HepG2 (cell line): ENCODE measurements around the gene MAPK8IP1. TPM values are rescaled to one million over a fixed set of nuclear protein-coding genes. Genes with fewer than 3 reads are reported as not detected.
A peak's percentile ranks its signal among the peaks of the same experiment; 100 is the strongest.

Experiments
- ASH2L ChIP-seq: fragments of 300-600, 200-600 bp; sonication (generic); IDR thresholded peaks from 2 replicates; pipeline ENCODE4 v1.7.0; 2017; ENCODE audit warnings: low read depth, mild to moderate bottlenecking, moderate library complexity, mixed read lengths, low read length; ENCODE audit not compliant: insufficient read length
- KLF12 ChIP-seq: sonication (generic); formaldehyde crosslinking; IDR thresholded peaks from 2 replicates; pipeline ENCODE4 v1.4.0; 2020; ENCODE audit warnings: missing genetic modification reagents, borderline replicate concordance
- KLF13 ChIP-seq: sonication (generic); formaldehyde crosslinking; IDR thresholded peaks from 2 replicates; pipeline ENCODE4 v1.4.0; 2020; ENCODE audit warnings: mild to moderate bottlenecking, missing genetic modification reagents
- NAIF1 ChIP-seq: sonication (generic); formaldehyde crosslinking; IDR thresholded peaks from 2 replicates; pipeline ENCODE4 v1.5.0; 2020; ENCODE audit warnings: mild to moderate bottlenecking, missing genetic modification reagents, borderline replicate concordance
- NCOA1 ChIP-seq: sonication (generic); formaldehyde crosslinking; IDR thresholded peaks from 2 replicates; pipeline ENCODE4 v1.9.0; 2021; ENCODE audit warnings: missing genetic modification reagents
- PHF21A ChIP-seq: sonication (generic); formaldehyde crosslinking; IDR thresholded peaks from 2 replicates; pipeline ENCODE4 v1.5.0; 2020; ENCODE audit warnings: mild to moderate bottlenecking, missing genetic modification reagents
- PHF5A ChIP-seq: IDR thresholded peaks from one replicate; pipeline ENCODE4 v1.6.1; 2018; ENCODE audit warnings: low read depth, missing genetic modification reagents; ENCODE audit not compliant: unreplicated experiment
- PHF8 ChIP-seq: sonication (generic); formaldehyde crosslinking; IDR thresholded peaks from 2 replicates; pipeline ENCODE4 v1.5.0; 2020; ENCODE audit warnings: missing genetic modification reagents
- RCOR2 ChIP-seq: IDR thresholded peaks from 2 replicates; pipeline ENCODE4 v1.6.1; 2016; ENCODE audit warnings: missing biosample characterization, missing genetic modification reagents
- RFX5 ChIP-seq: IDR thresholded peaks from 2 replicates; pipeline ENCODE4 v1.6.1; 2011; ENCODE audit warnings: low read depth, low read length, improper control_type of control experiment
- SOX6 ChIP-seq, 2 experiments: fragments of 450-650 bp in 1 of 2; sonication (generic) in 1 of 2; formaldehyde crosslinking in 1 of 2; IDR thresholded peaks; 2 replicates each; pipeline versions ENCODE4 v1.4.0 to v1.6.1; 2017 to 2020; ENCODE audit warnings: antibody characterized with exemption in 1 of 2, mild to moderate bottlenecking in 1 of 2, missing genetic modification reagents in 1 of 2
- YY1 ChIP-seq: IDR thresholded peaks from 2 replicates; pipeline ENCODE4 v1.6.1; 2011; ENCODE audit warnings: low read length, low read depth, moderate library complexity, mild to moderate bottlenecking; ENCODE audit not compliant: insufficient read depth, insufficient replicate concordance
- ZFX ChIP-seq: sonication (generic); formaldehyde crosslinking; IDR thresholded peaks from 2 replicates; pipeline ENCODE4 v1.4.0; 2020; ENCODE audit warnings: mild to moderate bottlenecking, low read depth, missing genetic modification reagents, moderate library complexity
- ZNF292 ChIP-seq: sonication (generic); formaldehyde crosslinking; IDR thresholded peaks from 2 replicates; pipeline ENCODE4 v1.8.1; 2022; ENCODE audit warnings: mild to moderate bottlenecking, low read depth, missing genetic modification reagents, borderline replicate concordance
- ZNF496 ChIP-seq: sonication (generic); formaldehyde crosslinking; IDR thresholded peaks from 2 replicates; pipeline ENCODE4 v1.8.1; 2023; ENCODE audit warnings: mild to moderate bottlenecking, moderate library complexity, missing genetic modification reagents; ENCODE audit not compliant: insufficient replicate concordance
- ZNF549 ChIP-seq: sonication (generic); formaldehyde crosslinking; IDR thresholded peaks from 2 replicates; pipeline ENCODE4 v1.5.0; 2020; ENCODE audit warnings: missing genetic modification reagents
- ZNF616 ChIP-seq: sonication (generic); formaldehyde crosslinking; IDR thresholded peaks from 2 replicates; pipeline ENCODE4 v1.5.0; 2020; ENCODE audit warnings: low read depth, mild to moderate bottlenecking, missing genetic modification reagents
- ZNF747 ChIP-seq: sonication (generic); formaldehyde crosslinking; IDR thresholded peaks from 2 replicates; pipeline ENCODE4 v1.8.1; 2023; ENCODE audit warnings: missing genetic modification reagents, mild to moderate bottlenecking, borderline replicate concordance
- polyA plus RNA-seq, 8 experiments: library from polyadenylated mRNA; depleted of rRNA in 3 of 8; stranded (reverse) in 7 of 8; unstranded in 1 of 8; fragments of >200 nt; fragmentation: Illumina TruSeq in 4 of 8; extraction: Trizol in 4 of 8; gene quantifications; 2 replicates each; pipeline versions ENCODE4 v1.2.1 to v1.2.3, GENCODE V29; 2011 to 2016; ENCODE audit warnings: low read depth in 4 of 8, missing spikeins in 1 of 8, mixed read lengths in 1 of 8; ENCODE audit not compliant: insufficient read depth in 1 of 8
- total RNA-seq, 5 experiments: library from RNA; depleted of rRNA; stranded (reverse); fragments of >200 nt; fragmentation: Illumina TruSeq; extraction: Trizol; gene quantifications; 2 replicates each; pipeline ENCODE4 v1.2.3, GENCODE V29; 2016; ENCODE audit warnings: low read depth in 1 of 5
- TF ChIP-seq, protein P1 (sequence below): sonication (generic); formaldehyde crosslinking; conservative IDR thresholded peaks from 2 replicates; pipeline ENCODE4 v1.8.0; 2022; ENCODE audit warnings: missing genetic modification reagents
- TF ChIP-seq, protein P2 (sequence below): IDR thresholded peaks from 2 replicates; pipeline ENCODE4 v1.6.1; 2016; ENCODE audit warnings: missing compliant biosample characterization, missing genetic modification reagents, borderline replicate concordance
- TF ChIP-seq, protein P3 (sequence below): IDR thresholded peaks from 2 replicates; pipeline ENCODE4 v1.6.1; 2016; ENCODE audit warnings: low read depth
- TF ChIP-seq, protein P4 (sequence below): sonication (generic); formaldehyde crosslinking; IDR thresholded peaks from 2 replicates; pipeline ENCODE4 v1.4.0; 2020; ENCODE audit warnings: missing genetic modification reagents, mild to moderate bottlenecking, borderline replicate concordance
- TF ChIP-seq, protein P5 (sequence below): sonication (generic); formaldehyde crosslinking; IDR thresholded peaks from 2 replicates; pipeline ENCODE4 v1.5.1; 2020; ENCODE audit warnings: missing genetic modification reagents, mild to moderate bottlenecking, borderline replicate concordance

Gene MAPK8IP1
- total and polyA plus RNA-seq, 2 of the 13 experiments (the other 11 are each of a cell fraction or from before 2014, with no cell fraction given) = 2.2 to 4.2 TPM

DNA sequence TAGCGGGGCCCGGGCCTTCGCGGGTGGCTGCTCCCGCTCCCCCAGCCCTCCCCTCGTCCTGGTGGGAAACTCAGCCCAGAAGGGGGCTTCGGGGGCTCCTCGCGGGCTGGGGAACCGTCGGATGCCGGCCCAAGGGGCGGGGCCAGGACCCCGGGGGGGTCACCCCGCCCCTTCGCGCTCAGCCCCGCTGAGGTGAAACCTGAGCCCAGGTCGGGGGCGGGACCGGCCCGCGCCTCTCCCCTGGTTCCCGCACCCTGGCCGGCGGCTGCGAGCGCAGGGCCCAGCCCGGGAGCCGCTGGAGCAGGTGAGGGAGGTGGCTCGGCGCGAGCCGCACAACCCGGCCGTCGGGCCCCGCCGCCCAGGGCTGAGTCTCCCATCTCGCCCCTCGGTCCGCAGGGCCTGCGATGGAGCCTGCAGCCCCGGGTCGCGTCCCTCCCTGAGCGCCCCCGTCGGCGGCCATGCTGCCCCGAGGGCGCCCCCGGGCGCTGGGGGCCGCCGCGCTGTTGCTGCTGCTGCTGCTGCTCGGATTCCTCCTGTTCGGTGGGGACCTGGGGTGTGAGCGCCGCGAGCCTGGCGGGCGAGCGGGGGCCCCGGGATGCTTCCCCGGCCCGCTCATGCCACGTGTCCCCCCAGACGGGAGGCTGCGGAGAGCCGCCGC, 37.1 kb downstream of the MAPK8IP1 start, which contains the start of gene LARGE2 (continued):
- TF ChIP-seq, protein P1, sequence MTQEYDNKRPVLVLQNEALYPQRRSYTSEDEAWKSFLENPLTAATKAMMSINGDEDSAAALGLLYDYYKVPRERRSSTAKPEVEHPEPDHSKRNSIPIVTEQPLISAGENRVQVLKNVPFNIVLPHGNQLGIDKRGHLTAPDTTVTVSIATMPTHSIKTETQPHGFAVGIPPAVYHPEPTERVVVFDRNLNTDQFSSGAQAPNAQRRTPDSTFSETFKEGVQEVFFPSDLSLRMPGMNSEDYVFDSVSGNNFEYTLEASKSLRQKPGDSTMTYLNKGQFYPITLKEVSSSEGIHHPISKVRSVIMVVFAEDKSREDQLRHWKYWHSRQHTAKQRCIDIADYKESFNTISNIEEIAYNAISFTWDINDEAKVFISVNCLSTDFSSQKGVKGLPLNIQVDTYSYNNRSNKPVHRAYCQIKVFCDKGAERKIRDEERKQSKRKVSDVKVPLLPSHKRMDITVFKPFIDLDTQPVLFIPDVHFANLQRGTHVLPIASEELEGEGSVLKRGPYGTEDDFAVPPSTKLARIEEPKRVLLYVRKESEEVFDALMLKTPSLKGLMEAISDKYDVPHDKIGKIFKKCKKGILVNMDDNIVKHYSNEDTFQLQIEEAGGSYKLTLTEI = no peak
- no peak for TF ChIP-seq NAIF1 (CRISPR knock-in tag)
- peak; percentile 22; the same call in 1 of the 2 replicates for TF ChIP-seq PHF21A (CRISPR knock-in tag)
- TF ChIP-seq ZNF747 (CRISPR knock-in tag) = 0 out of 2 replicates have a peak, but pooled peaks have one; percentile 15
- TF ChIP-seq ASH2L = no peak
- TF ChIP-seq YY1 = peak; percentile 73
- no peak for TF ChIP-seq PHF5A (CRISPR knock-in tag)
- no peak for TF ChIP-seq RCOR2 (CRISPR knock-in tag)
- TF ChIP-seq, protein P2, sequence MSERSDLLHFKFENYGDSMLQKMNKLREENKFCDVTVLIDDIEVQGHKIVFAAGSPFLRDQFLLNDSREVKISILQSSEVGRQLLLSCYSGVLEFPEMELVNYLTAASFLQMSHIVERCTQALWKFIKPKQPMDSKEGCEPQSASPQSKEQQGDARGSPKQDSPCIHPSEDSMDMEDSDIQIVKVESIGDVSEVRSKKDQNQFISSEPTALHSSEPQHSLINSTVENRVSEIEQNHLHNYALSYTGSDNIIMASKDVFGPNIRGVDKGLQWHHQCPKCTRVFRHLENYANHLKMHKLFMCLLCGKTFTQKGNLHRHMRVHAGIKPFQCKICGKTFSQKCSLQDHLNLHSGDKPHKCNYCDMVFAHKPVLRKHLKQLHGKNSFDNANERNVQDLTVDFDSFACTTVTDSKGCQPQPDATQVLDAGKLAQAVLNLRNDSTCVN (CRISPR knock-in tag) = no peak
- TF ChIP-seq, protein P3, sequence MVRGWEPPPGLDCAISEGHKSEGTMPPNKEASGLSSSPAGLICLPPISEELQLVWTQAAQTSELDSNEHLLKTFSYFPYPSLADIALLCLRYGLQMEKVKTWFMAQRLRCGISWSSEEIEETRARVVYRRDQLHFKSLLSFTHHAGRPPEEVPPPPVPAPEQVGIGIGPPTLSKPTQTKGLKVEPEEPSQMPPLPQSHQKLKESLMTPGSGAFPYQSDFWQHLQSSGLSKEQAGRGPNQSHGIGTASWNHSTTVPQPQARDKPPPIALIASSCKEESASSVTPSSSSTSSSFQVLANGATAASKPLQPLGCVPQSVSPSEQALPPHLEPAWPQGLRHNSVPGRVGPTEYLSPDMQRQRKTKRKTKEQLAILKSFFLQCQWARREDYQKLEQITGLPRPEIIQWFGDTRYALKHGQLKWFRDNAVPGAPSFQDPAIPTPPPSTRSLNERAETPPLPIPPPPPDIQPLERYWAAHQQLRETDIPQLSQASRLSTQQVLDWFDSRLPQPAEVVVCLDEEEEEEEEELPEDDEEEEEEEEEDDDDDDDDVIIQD (CRISPR knock-in tag) = no peak
- no peak for TF ChIP-seq KLF12 (CRISPR knock-in tag)
- TF ChIP-seq, protein P4, sequence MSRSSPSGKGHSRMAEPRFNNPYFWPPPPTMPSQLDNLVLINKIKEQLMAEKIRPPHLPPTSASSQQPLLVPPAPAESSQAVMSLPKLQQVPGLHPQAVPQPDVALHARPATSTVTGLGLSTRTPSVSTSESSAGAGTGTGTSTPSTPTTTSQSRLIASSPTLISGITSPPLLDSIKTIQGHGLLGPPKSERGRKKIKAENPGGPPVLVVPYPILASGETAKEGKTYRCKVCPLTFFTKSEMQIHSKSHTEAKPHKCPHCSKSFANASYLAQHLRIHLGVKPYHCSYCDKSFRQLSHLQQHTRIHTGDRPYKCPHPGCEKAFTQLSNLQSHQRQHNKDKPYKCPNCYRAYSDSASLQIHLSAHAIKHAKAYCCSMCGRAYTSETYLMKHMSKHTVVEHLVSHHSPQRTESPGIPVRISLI = no peak
- TF ChIP-seq ZNF292 = no peak
- TF ChIP-seq KLF13 (CRISPR knock-in tag) = no peak
- TF ChIP-seq PHF8 (CRISPR knock-in tag) = peak; percentile 55
- no peak for TF ChIP-seq ZNF496
- no peak for TF ChIP-seq NCOA1 (CRISPR knock-in tag)
- TF ChIP-seq, protein P5, sequence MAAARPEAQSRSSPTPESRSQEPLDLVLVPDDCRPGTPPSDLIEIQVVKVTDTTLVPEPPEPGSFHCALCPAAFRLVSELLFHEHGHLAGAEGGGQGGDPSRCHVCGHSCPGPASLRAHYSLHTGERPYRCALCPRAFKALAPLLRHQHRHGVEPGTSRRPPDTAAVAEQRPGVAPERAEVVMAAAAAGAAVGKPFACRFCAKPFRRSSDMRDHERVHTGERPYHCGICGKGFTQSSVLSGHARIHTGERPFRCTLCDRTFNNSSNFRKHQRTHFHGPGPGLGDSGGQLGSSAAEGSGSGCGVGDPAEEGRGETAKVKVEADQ (CRISPR knock-in tag) = 0 out of 2 replicates have a peak, but pooled peaks have one; percentile 29
- no peak for TF ChIP-seq ZNF616 (CRISPR knock-in tag)
- TF ChIP-seq RFX5 = no peak
- no peak for TF ChIP-seq SOX6 (IDR thresholded peaks at IDR 0.05)
- TF ChIP-seq SOX6 (CRISPR knock-in tag; IDR thresholded peaks at IDR 0.05) = 0 out of 2 replicates have a peak, but pooled peaks have one; percentile 3
- peak; percentile 39; the same call in 1 of the 2 replicates for TF ChIP-seq ZFX
- no peak for TF ChIP-seq ZNF549
